Trophoblast cell (in vitro differentiated cells and primary cell): ENCODE measurements around the gene ITPR1.

ENCODE experiments used
- DNase-seq, 2 donors: peaks; one replicate each; pipeline ENCODE4 v3.0.0-alpha.2; 2016
- H2AFZ ChIP-seq: 2 replicates; pipeline ENCODE4 v1.6.1; 2013; ENCODE audit warnings: low read length, moderate library complexity, mild to moderate bottlenecking; ENCODE audit not compliant: insufficient read depth, poor library complexity
- H2AK5ac ChIP-seq: 2 replicates; pipeline ENCODE4 v1.6.1; 2013; ENCODE audit warnings: mild to moderate bottlenecking, low read length
- H2BK120ac ChIP-seq: 2 replicates; pipeline ENCODE4 v1.6.1; 2013; ENCODE audit warnings: low read length, mild to moderate bottlenecking, moderate library complexity; ENCODE audit not compliant: insufficient read depth, poor library complexity
- H2BK12ac ChIP-seq: 2 replicates; pipeline ENCODE4 v1.6.1; 2013; ENCODE audit warnings: mild to moderate bottlenecking, low read length, moderate library complexity
- H2BK5ac ChIP-seq: 2 replicates; pipeline ENCODE4 v1.6.1; 2013; ENCODE audit warnings: low read length, low read depth, moderate library complexity, mild to moderate bottlenecking; ENCODE audit not compliant: poor library complexity
- H3K14ac ChIP-seq: 2 replicates; pipeline ENCODE4 v1.6.1; 2013; ENCODE audit warnings: mild to moderate bottlenecking, low read length
- H3K18ac ChIP-seq: 2 replicates; pipeline ENCODE4 v1.6.1; 2013; ENCODE audit warnings: mild to moderate bottlenecking, low read length
- H3K23ac ChIP-seq: 2 replicates; pipeline ENCODE4 v1.6.1; 2013; ENCODE audit warnings: low read length
- H3K27ac ChIP-seq: 2 replicates; pipeline ENCODE4 v1.5.1; 2013; ENCODE audit warnings: low read depth, mild to moderate bottlenecking, inconsistent platforms, low read length, moderate library complexity
- H3K27me3 ChIP-seq: 2 replicates; pipeline ENCODE4 v1.6.1; 2013; ENCODE audit warnings: inconsistent platforms, mild to moderate bottlenecking, low read length, moderate library complexity; ENCODE audit not compliant: insufficient read depth
- H3K36me3 ChIP-seq, 2 experiments: 1 replicate in 1 of 2; 2 replicates in 1 of 2; pipeline ENCODE4 v1.6.1; 2013; ENCODE audit warnings: low read length in 2 of 2, mild to moderate bottlenecking in 2 of 2, moderate library complexity in 1 of 2; ENCODE audit not compliant: insufficient read depth in 2 of 2, control insufficient read depth in 1 of 2
- H3K4ac ChIP-seq: 2 replicates; pipeline ENCODE4 v1.6.1; 2013; ENCODE audit warnings: low read depth, mild to moderate bottlenecking, low read length, moderate library complexity
- H3K4me1 ChIP-seq, 2 experiments: 1 replicate in 1 of 2; 2 replicates in 1 of 2; pipeline ENCODE4 v1.6.1; 2013; ENCODE audit warnings: low read length in 2 of 2, mild to moderate bottlenecking in 2 of 2, moderate library complexity in 1 of 2; ENCODE audit not compliant: insufficient read depth in 2 of 2, control insufficient read depth in 1 of 2
- H3K4me2 ChIP-seq: 2 replicates; pipeline ENCODE4 v1.6.1; 2013; ENCODE audit warnings: inconsistent platforms, mild to moderate bottlenecking, low read length, moderate library complexity
- H3K4me3 ChIP-seq: 2 replicates; pipeline ENCODE4 v1.5.1; 2013; ENCODE audit warnings: mild to moderate bottlenecking, low read depth, low read length, inconsistent platforms
- H3K79me1 ChIP-seq: one replicate; pipeline ENCODE4 v1.6.1; 2013; ENCODE audit warnings: low read length
- H3K79me2 ChIP-seq: 2 replicates; pipeline ENCODE4 v1.6.1; 2013; ENCODE audit warnings: low read length, mild to moderate bottlenecking; ENCODE audit not compliant: control insufficient read depth, insufficient read depth, poor library complexity
- H3K9ac ChIP-seq: 2 replicates; pipeline ENCODE4 v1.6.1; 2013; ENCODE audit warnings: mild to moderate bottlenecking, low read length
- H3K9me3 ChIP-seq: 2 replicates; pipeline ENCODE4 v1.6.1; 2013; ENCODE audit warnings: low read depth, mild to moderate bottlenecking, control low read depth, inconsistent platforms, low read length; ENCODE audit not compliant: insufficient read depth
- H4K12ac ChIP-seq: 2 replicates; pipeline ENCODE4 v1.6.1; 2013; ENCODE audit warnings: low read depth, mild to moderate bottlenecking, low read length, moderate library complexity
- H4K8ac ChIP-seq: 2 replicates; pipeline ENCODE4 v1.6.1; 2013; ENCODE audit warnings: low read depth, mild to moderate bottlenecking, low read length, moderate library complexity
- H4K91ac ChIP-seq: one replicate; pipeline ENCODE4 v1.6.1; 2013; ENCODE audit warnings: low read depth, mild to moderate bottlenecking, low read length, moderate library complexity
- WGBS: extraction: QIAGEN DNeasy Blood & Tissue Kit; methylation state at CpG from one replicate; pipeline ENCODE4 v1.1.7; 2013; ENCODE audit warnings: missing lambda C conversion rate; ENCODE audit not compliant: insufficient read length, insufficient coverage; ENCODE audit errors: extremely low coverage; 5-methylcytosine and 5-hydroxymethylcytosine counted together

ITPR1 gene

GRCh38 chr3:4613366-4613765 lies 120.2 kb downstream of the ITPR1 start:
- no CpG with 5 or more reads among the region's 3 CpGs for WGBS
- Histone ChIP-seq H2AFZ (no peak overlapping the region), H3K4me3 (no peak overlapping the region), H3K79me1 (no peaks in the 10 kb centered on the region), H3K9ac (no peak overlapping the region), H4K8ac (no peak overlapping the region), H3K79me2 (no peaks in the 10 kb centered on the region), H3K23ac (no peak overlapping the region), H3K36me3 (no peaks in the 10 kb centered on the region), H3K4ac (no peak overlapping the region), H3K4me2 (no peak overlapping the region), H3K27ac (no peak overlapping the region), H3K18ac (no peak overlapping the region), H2BK5ac (no peak overlapping the region), H2BK120ac (no peak overlapping the region), H2AK5ac (no peak overlapping the region), H2BK12ac (no peak overlapping the region), H3K4me1 (no peaks in the 10 kb centered on the region), H4K12ac (no peak overlapping the region), H4K91ac (no peak overlapping the region), H3K14ac (no peak overlapping the region), H3K9me3 (no peaks in the 10 kb centered on the region), H3K27me3 (no peaks in the 10 kb centered on the region)
- DNase-seq = no peak

GRCh38 chr3:4614070-4614469 lies 120.9 kb downstream of the ITPR1 start:
- H2AFZ ChIP-seq = no peak overlapping the region
- H2AK5ac ChIP-seq = no peak overlapping the region
- no peak overlapping the region for H3K4me2 ChIP-seq
- H3K36me3 ChIP-seq = no peaks in the 10 kb centered on the region
- H2BK120ac ChIP-seq = no peak overlapping the region
- H3K4me3 ChIP-seq = no peak overlapping the region
- H3K79me2 ChIP-seq = no peaks in the 10 kb centered on the region
- no peak overlapping the region for H3K23ac ChIP-seq
- no peaks in the 10 kb centered on the region for H3K27me3 ChIP-seq
- no peak overlapping the region for H2BK12ac ChIP-seq
- no peak overlapping the region for H3K4ac ChIP-seq
- no peak overlapping the region for H4K91ac ChIP-seq
- H4K12ac ChIP-seq = no peak overlapping the region
- H3K14ac ChIP-seq = no peak overlapping the region
- WGBS = no CpG with 5 or more reads among the region's 5 CpGs
- H3K4me1 ChIP-seq = no peaks in the 10 kb centered on the region
- H4K8ac ChIP-seq = no peak overlapping the region
- H3K18ac ChIP-seq = no peak overlapping the region
- no peaks in the 10 kb centered on the region for H3K9me3 ChIP-seq
- no peaks in the 10 kb centered on the region for H3K79me1 ChIP-seq
- DNase-seq = peak in 1 of 2 donors; percentile 40
- no peak overlapping the region for H3K27ac ChIP-seq
- no peak overlapping the region for H3K9ac ChIP-seq
- H2BK5ac ChIP-seq = no peak overlapping the region

DNA sequence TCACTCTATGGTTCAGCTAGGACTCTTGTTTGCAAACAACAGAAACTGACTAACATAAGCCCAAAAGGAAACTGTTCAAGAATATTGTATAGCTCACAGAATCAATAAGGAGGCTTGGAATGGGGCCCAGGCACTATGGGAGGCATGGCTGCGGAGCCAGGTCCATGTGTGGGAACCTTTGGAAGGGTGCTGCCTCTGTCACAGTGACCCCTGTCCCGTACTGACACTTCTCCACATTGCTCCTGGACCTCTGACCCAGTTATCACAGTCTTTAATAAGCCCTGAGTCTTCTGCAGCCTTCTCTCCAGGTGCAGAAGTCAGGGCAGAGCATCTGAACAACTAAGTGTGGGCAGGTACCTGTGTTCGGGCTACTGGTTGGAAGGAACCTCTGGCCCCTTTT lies 121.8 kb downstream of the ITPR1 start:
- Histone ChIP-seq H3K4me2 (no peak overlapping the region), H4K8ac (no peak overlapping the region), H3K18ac (no peak overlapping the region), H3K4ac (no peak overlapping the region), H3K79me1 (no peaks in the 10 kb centered on the region), H2BK5ac (no peak overlapping the region), H3K9ac (peak overlapping the region; percentile 46), H3K79me2 (no peaks in the 10 kb centered on the region), H3K14ac (no peak overlapping the region), H3K4me1 (no peaks in the 10 kb centered on the region), H4K12ac (no peak overlapping the region), H2BK120ac (no peak overlapping the region), H3K9me3 (no peaks in the 10 kb centered on the region), H3K23ac (no peak overlapping the region), H3K27me3 (no peaks in the 10 kb centered on the region), H3K27ac (no peak overlapping the region), H2AFZ (no peak overlapping the region), H3K4me3 (no peak overlapping the region), H4K91ac (no peak overlapping the region), H2AK5ac (no peak overlapping the region), H2BK12ac (no peak overlapping the region), H3K36me3 (no peaks in the 10 kb centered on the region)
- no peak for DNase-seq
- WGBS = no CpG with 5 or more reads among the region's 3 CpGs

- H3K14ac ChIP-seq = no peak overlapping the region
- H3K27ac ChIP-seq = no peak overlapping the region
- H3K79me2 ChIP-seq = no peaks in the 10 kb centered on the region
- H4K12ac ChIP-seq = no peak overlapping the region
- H3K79me1 ChIP-seq = no peaks in the 10 kb centered on the region
- no peak overlapping the region for H3K4me3 ChIP-seq
- H3K23ac ChIP-seq = no peak overlapping the region
- no peaks in the 10 kb centered on the region for H3K9me3 ChIP-seq
- H4K8ac ChIP-seq = no peak overlapping the region
- no peak for DNase-seq
- no peak overlapping the region for H3K18ac ChIP-seq
- no CpG with 5 or more reads among the region's 3 CpGs for WGBS
- no peaks in the 10 kb centered on the region for H3K27me3 ChIP-seq
- H2AK5ac ChIP-seq = no peak overlapping the region
- no peak overlapping the region for H2BK120ac ChIP-seq
- no peaks in the 10 kb centered on the region for H3K36me3 ChIP-seq
- H3K9ac ChIP-seq = no peak overlapping the region
- H2BK12ac ChIP-seq = no peak overlapping the region
- H3K4me2 ChIP-seq = no peak overlapping the region
- H4K91ac ChIP-seq = no peak overlapping the region
- H2AFZ ChIP-seq = no peak overlapping the region
- H2BK5ac ChIP-seq = no peak overlapping the region
- no peaks in the 10 kb centered on the region for H3K4me1 ChIP-seq
- no peak overlapping the region for H3K4ac ChIP-seq
These were observed 122.6 kb downstream of the ITPR1 start for GRCh38 chr3:4615750-4616149.
